Nephron progenitor cell (in vitro differentiated cells): ENCODE results near the gene CAT.
A peak's percentile ranks its signal among the peaks of the same experiment; 100 is the strongest.

Experiments used
- DNase-seq: peaks from one replicate; pipeline ENCODE4 v3.0.0; 2021
- H3K27ac Mint-ChIP-seq: 2 replicates; pipeline ENCODE4 v1.8.0; 2021; ENCODE audit warnings: mild to moderate bottlenecking, moderate library complexity, mixed read lengths
- H3K27me3 Mint-ChIP-seq: 2 replicates; pipeline ENCODE4 v1.8.0; 2021; ENCODE audit warnings: mild to moderate bottlenecking, low read depth, mixed read lengths; ENCODE audit not compliant: poor library complexity
- H3K36me3 Mint-ChIP-seq: 2 replicates; pipeline ENCODE4 v1.8.0; 2021; ENCODE audit warnings: low read depth, mixed read lengths
- H3K4me1 Mint-ChIP-seq: 2 replicates; pipeline ENCODE4 v1.8.0; 2021; ENCODE audit warnings: mixed read lengths
- H3K4me3 Mint-ChIP-seq: 2 replicates; pipeline ENCODE4 v1.8.0; 2021; ENCODE audit warnings: mild to moderate bottlenecking, moderate library complexity, mixed read lengths
- H3K9me3 Mint-ChIP-seq: 2 replicates; pipeline ENCODE4 v1.8.0; 2021; ENCODE audit warnings: mild to moderate bottlenecking, moderate library complexity, mixed read lengths
- TF ChIP-seq, protein P1 (sequence below): fragments of 200-600 bp; sonication (generic); IDR thresholded peaks from 2 replicates; pipeline ENCODE4 v1.5.0; 2021; ENCODE audit warnings: antibody characterized with exemption

Gene CAT

DNA sequence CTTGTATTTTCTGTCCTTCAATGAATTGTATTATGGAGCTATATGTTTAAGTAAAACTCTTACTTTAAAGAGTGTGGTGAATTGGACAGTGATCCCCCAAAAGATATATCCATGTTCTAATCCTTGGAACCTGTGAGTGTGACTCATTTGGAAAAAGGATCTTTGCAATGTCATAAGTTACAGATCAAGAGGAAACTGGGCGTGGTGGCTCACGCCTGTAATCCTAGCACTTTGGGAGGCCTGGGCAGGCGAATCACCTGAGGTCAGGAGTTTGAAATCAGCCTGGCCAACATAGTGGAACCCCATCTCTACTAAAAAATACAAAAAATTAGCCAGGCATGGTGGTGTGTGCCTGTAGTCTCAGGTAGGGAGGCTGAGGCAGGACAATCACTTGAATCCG, 38.1 kb downstream of the CAT start:
- peaks cover 11% of the 10 kb centered on the region for H3K36me3 Mint-ChIP-seq
- H3K27ac Mint-ChIP-seq = no peak overlapping the region
- no peak for DNase-seq
- TF ChIP-seq, protein P1, sequence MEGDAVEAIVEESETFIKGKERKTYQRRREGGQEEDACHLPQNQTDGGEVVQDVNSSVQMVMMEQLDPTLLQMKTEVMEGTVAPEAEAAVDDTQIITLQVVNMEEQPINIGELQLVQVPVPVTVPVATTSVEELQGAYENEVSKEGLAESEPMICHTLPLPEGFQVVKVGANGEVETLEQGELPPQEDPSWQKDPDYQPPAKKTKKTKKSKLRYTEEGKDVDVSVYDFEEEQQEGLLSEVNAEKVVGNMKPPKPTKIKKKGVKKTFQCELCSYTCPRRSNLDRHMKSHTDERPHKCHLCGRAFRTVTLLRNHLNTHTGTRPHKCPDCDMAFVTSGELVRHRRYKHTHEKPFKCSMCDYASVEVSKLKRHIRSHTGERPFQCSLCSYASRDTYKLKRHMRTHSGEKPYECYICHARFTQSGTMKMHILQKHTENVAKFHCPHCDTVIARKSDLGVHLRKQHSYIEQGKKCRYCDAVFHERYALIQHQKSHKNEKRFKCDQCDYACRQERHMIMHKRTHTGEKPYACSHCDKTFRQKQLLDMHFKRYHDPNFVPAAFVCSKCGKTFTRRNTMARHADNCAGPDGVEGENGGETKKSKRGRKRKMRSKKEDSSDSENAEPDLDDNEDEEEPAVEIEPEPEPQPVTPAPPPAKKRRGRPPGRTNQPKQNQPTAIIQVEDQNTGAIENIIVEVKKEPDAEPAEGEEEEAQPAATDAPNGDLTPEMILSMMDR = no peak
- peaks cover 25% of the 10 kb centered on the region for H3K4me1 Mint-ChIP-seq
- no peak overlapping the region for H3K4me3 Mint-ChIP-seq
- H3K27me3 Mint-ChIP-seq = peaks cover 11% of the 10 kb centered on the region
- no peaks in the 10 kb centered on the region for H3K9me3 Mint-ChIP-seq

DNA sequence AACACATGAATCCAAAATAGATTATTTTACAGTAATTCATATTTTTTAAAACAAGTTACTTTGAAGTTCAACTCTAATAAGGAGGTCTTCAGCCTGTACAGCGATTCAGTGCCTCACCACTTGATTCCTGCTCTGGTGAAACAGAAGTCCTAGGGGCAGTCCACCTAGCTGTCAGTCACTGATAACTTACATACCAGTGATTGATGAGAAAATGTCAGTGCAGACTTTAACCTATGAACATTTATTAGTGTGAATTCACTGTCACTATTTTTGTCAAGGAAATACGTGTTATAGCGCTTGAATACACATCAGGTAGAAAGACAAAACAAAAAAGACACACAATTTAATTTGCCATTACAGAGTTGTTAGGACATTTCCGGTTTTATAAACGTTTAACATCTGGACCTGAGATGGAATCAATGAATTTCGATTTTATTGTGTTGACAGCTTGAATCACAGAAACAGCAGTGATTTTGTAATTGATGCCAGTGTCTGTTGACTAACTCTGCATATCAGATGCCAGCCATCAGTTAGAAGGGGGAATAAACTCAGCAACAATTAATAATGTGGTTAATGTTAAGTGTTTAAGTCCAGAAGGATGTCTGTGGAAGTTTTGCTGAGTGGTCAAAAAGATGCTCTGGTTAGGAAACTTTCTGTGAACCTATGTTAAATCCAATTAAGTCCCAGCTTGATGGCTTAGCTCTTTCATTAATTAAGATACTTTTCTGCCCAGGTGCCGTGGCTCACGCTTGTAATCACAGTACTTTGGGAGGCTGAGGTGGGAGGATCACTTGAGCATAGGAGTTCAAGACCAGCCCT, 40.3 kb downstream of the CAT start:
- H3K9me3 Mint-ChIP-seq = no peaks in the 10 kb centered on the region
- H3K27ac Mint-ChIP-seq = no peak overlapping the region
- no peaks in the 10 kb centered on the region for H3K36me3 Mint-ChIP-seq
- H3K4me1 Mint-ChIP-seq = peaks cover 25% of the 10 kb centered on the region
- DNase-seq = no peak
- H3K4me3 Mint-ChIP-seq = no peak overlapping the region
- peaks cover 18% of the 10 kb centered on the region for H3K27me3 Mint-ChIP-seq
- TF ChIP-seq, protein P1 = no peak

DNA sequence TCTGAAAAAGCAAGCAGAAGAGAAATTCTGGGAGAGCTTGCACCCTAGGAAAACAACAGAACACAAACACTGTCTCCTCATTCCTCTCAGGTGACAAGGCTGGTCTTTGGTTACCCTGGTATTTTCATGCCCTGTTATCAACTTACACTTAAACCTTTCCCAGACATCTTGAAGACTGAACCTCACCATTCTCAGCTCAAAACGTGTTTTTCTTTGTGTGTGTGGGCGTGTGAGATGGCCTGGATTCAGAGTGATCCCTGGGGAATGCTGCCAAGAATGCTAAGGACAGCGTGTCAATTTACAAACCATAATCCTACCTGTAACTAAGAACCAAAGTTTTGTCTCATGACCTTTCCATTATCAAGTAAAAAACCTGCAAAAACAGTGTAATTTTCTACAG, 41.6 kb downstream of the CAT start:
- Mint-ChIP-seq H3K36me3 (no peaks in the 10 kb centered on the region), H3K4me1 (peaks cover 19% of the 10 kb centered on the region), H3K27me3 (peaks cover 22% of the 10 kb centered on the region), H3K27ac (peak overlapping the region; percentile 9), H3K9me3 (no peaks in the 10 kb centered on the region), H3K4me3 (no peak overlapping the region)
- TF ChIP-seq, protein P1 = no peak
- DNase-seq = no peak

DNA sequence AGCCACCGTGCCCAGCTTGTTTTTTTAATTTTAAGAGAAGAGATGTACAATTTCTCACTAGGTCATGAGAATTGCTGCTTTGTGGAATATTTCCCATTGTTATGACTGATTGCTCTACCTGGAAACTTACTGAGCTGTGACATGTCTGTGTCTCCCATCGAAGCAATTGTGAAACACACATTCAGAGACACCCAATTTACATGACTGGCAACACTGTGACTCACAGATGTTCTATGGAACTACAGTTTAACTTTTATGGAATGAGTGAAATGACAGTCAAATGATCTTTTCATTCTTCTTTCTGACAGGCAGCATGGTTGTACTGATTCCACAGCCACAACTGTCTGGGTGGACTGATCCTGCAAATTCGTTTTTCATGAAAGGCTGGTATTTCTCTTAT, 42.6 kb downstream of the CAT start:
- Mint-ChIP-seq H3K4me1 (peaks cover 19% of the 10 kb centered on the region), H3K9me3 (no peaks in the 10 kb centered on the region), H3K27ac (no peak overlapping the region), H3K36me3 (no peaks in the 10 kb centered on the region), H3K27me3 (peaks cover 25% of the 10 kb centered on the region), H3K4me3 (no peak overlapping the region)
- TF ChIP-seq, protein P1 = no peak
- no peak for DNase-seq

DNA sequence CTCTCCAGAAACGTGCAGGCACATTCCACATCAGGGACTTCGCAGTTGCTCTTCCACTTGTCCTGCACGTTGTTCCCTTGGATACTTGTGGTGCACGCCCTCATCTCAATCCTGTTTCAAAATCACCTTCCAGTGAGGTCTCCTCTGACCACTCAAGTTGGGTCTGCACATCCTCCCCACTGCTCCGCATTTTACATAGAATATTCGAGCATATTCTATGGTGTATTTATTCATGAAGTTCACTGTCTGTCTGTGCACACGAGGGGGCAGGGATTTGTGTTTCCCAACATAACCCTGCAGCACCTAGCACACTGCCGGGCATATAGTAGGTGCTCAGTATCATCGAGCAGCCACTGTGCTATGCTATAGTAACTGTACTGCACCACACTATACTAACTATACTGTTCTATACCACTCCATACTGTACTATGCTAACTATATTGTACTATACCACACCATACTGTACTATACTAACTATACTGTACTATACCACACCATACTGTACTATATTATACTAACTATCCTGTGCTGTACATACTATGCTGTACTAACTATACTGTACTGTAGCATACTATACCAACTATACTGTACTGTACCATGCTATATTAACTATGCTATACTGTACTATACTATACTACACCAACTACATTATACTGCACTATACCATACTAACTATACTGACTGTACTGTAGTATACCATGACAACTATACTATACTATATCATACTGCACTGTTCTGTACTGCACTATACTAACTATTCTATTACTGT, 44.6 kb downstream of the CAT start:
- no peaks in the 10 kb centered on the region for H3K36me3 Mint-ChIP-seq
- peaks cover 31% of the 10 kb centered on the region for H3K27me3 Mint-ChIP-seq
- no peak for DNase-seq
- H3K4me3 Mint-ChIP-seq = no peak overlapping the region
- H3K9me3 Mint-ChIP-seq = no peaks in the 10 kb centered on the region
- H3K4me1 Mint-ChIP-seq = peaks cover 19% of the 10 kb centered on the region
- TF ChIP-seq, protein P1 = no peak
- peak overlapping the region; percentile 66 for H3K27ac Mint-ChIP-seq
